B cell (primary cell): Measurements from ENCODE around the gene VAV3. TPM values are rescaled to one million over a fixed set of nuclear protein-coding genes. Genes with fewer than 3 reads are reported as not detected.
A peak's percentile ranks its signal among the peaks of the same experiment; 100 is the strongest.
"Not testable (repeated sequence)": the region's sequence is repeated elsewhere in the genome, so short reads cannot be mapped to it uniquely, and the experiment has no call there.

Experiments
- ATAC-seq: fragments of 200-7000 bp; cut with Tn5 transposase; one replicate; pipeline ENCODE4 v1.10.0; 2021; ENCODE audit warnings: low read depth, mild to moderate bottlenecking, moderate number of reproducible peaks, moderate library complexity
- CTCF ChIA-PET: fragments of 350-600 bp; sonication (Branson Sonifier 250); formaldehyde crosslinking; loops from one replicate; lab custom pipeline; 2021; ENCODE audit warnings: antibody characterized with exemption, inconsistent platforms; lab: Charles Lee
- POLR2A ChIA-PET: fragments of 350-600 bp; sonication (Branson Sonifier 250); formaldehyde crosslinking; loops from one replicate; lab custom pipeline; 2021; ENCODE audit warnings: antibody characterized with exemption; lab: Charles Lee
- DNase-seq: peaks from one replicate; pipeline ENCODE4 v3.0.0; 2013
- H2AFZ ChIP-seq: 2 replicates; pipeline ENCODE4 v1.6.1; 2012; ENCODE audit warnings: mild to moderate bottlenecking, low read depth, low read length; ENCODE audit not compliant: insufficient read depth, poor library complexity, severe bottlenecking
- H3K27ac ChIP-seq, 2 donors: 1 replicate in 1 of 2; 2 replicates in 1 of 2; pipeline ENCODE4 v1.5.1; 2012 to 2013; ENCODE audit warnings: low read length in 2 of 2, mild to moderate bottlenecking in 2 of 2, moderate library complexity in 1 of 2
- H3K27me3 ChIP-seq, 4 experiments: fragments of 200-600 bp in 1 of 4; sonication (generic) in 1 of 4; replicated peaks in 1 of 4; 1 replicate in 2 of 4; 2 replicates in 2 of 4; pipeline versions ENCODE4 v1.6.1 to v1.7.0; 2013 to 2016; ENCODE audit warnings: low read length in 3 of 4, mild to moderate bottlenecking in 2 of 4, mixed read lengths in 1 of 4, moderate library complexity in 1 of 4; ENCODE audit not compliant: insufficient read depth in 4 of 4, control insufficient read depth in 3 of 4; ENCODE audit errors: control extremely low read depth in 1 of 4
- H3K36me3 ChIP-seq, 2 experiments: replicated peaks in 1 of 2; 1 replicate in 1 of 2; 2 replicates in 1 of 2; pipeline versions ENCODE4 v1.6.1 to v1.7.1; 2013; ENCODE audit warnings: low read length in 1 of 2; ENCODE audit not compliant: insufficient read depth in 2 of 2, control insufficient read depth in 1 of 2; ENCODE audit errors: control extremely low read depth in 1 of 2, extremely low read depth in 1 of 2
- H3K4me1 ChIP-seq, 2 donors: fragments of 200-600 bp in 1 of 2; sonication (generic) in 1 of 2; 1 replicate in 1 of 2; 2 replicates in 1 of 2; pipeline versions ENCODE4 v1.5.1 to v1.6.1; 2013 to 2017; ENCODE audit warnings: low read length in 2 of 2; ENCODE audit not compliant: control insufficient read depth in 2 of 2, insufficient read depth in 2 of 2
- H3K4me2 ChIP-seq: replicated peaks from 2 replicates; pipeline ENCODE3; 2012; ENCODE audit warnings: mild to moderate bottlenecking, low read depth, low read length; ENCODE audit not compliant: poor library complexity, severe bottlenecking
- H3K4me3 ChIP-seq, 5 experiments: fragments of 200-600 bp in 1 of 5; sonication (generic) in 1 of 5; 1 replicate in 3 of 5; 2 replicates in 2 of 5; pipeline versions ENCODE4 v1.5.1 to v1.7.0; 2011 to 2016; ENCODE audit warnings: low read length in 4 of 5, mild to moderate bottlenecking in 4 of 5, low read depth in 2 of 5, control low read depth in 1 of 5, moderate library complexity in 1 of 5; ENCODE audit not compliant: insufficient read depth in 1 of 5; ENCODE audit errors: control extremely low read depth in 1 of 5, extremely low read depth in 1 of 5
- H3K79me2 ChIP-seq: fragments of 200-600 bp; sonication (generic); one replicate; pipeline ENCODE4 v1.6.0; 2016; ENCODE audit warnings: low read length; ENCODE audit not compliant: control insufficient read depth, insufficient read depth
- H3K9ac ChIP-seq: fragments of 200-600 bp; sonication (generic); 2 replicates; pipeline ENCODE4 v1.6.1; 2017; ENCODE audit warnings: mild to moderate bottlenecking, low read length, moderate library complexity
- H3K9me3 ChIP-seq, 3 donors: one replicate each; pipeline versions ENCODE4 v1.6.1 to v1.7.1; 2013; ENCODE audit warnings: low read length in 2 of 3; ENCODE audit not compliant: control insufficient read depth in 2 of 3, insufficient read depth in 1 of 3; ENCODE audit errors: control extremely low read depth in 1 of 3
- H4K20me1 ChIP-seq: 2 replicates; pipeline ENCODE4 v1.6.0; 2012; ENCODE audit warnings: mild to moderate bottlenecking, low read length; ENCODE audit not compliant: insufficient read depth, control insufficient read depth, poor library complexity, severe bottlenecking
- H3K27ac Mint-ChIP-seq: one replicate; pipeline ENCODE4 v1.8.0; 2021; ENCODE audit warnings: mixed read lengths
- H3K27me3 Mint-ChIP-seq: one replicate; pipeline ENCODE4 v1.8.0; 2021; ENCODE audit warnings: mixed read lengths
- H3K4me1 Mint-ChIP-seq: one replicate; pipeline ENCODE4 v1.8.0; 2021; ENCODE audit warnings: mixed read lengths
- H3K4me3 Mint-ChIP-seq: one replicate; pipeline ENCODE4 v1.8.0; 2021; ENCODE audit warnings: mixed read lengths
- H3K9me3 Mint-ChIP-seq: one replicate; pipeline ENCODE4 v1.8.0; 2022; ENCODE audit warnings: mixed read lengths; ENCODE audit not compliant: insufficient read depth
- CTCF ChIP-seq: fragments of 200-600 bp; IDR thresholded peaks from one replicate; pipeline ENCODE4 v1.8.0; 2022; ENCODE audit warnings: antibody characterized with exemption, mild to moderate bottlenecking
- EZH2 ChIP-seq: IDR thresholded peaks from 2 replicates; pipeline ENCODE4 v1.6.1; 2012; ENCODE audit warnings: borderline replicate concordance, low read depth, mild to moderate bottlenecking, moderate library complexity, low read length; ENCODE audit not compliant: insufficient read depth, poor library complexity, severe bottlenecking
- WGBS: methylation state at CpG from one replicate; pipeline ENCODE4 v1.1.5; 2013; ENCODE audit warnings: missing lambda C conversion rate; ENCODE audit not compliant: insufficient coverage; 5-methylcytosine and 5-hydroxymethylcytosine counted together
- intact Hi-C: fragments of 100-400 bp; cut with micrococcal nuclease; formaldehyde crosslinking; loops from one replicate; pipeline ENCODE4 v1.10.0; 2022
- polyA plus RNA-seq: library from polyadenylated mRNA; depleted of rRNA; stranded (reverse); fragments of >200 nt; gene quantifications from 2 replicates; pipeline ENCODE4 v1.2.3, GENCODE V29; 2012
- total RNA-seq, 2 donors: library from RNA; stranded (reverse); fragments of 120-200 nt in 1 of 2; gene quantifications; 1 replicate in 1 of 2; 2 replicates in 1 of 2; pipeline versions ENCODE4 v1.2.3 to v1.2.4, GENCODE V29; 2013 to 2022

VAV3 gene
- total and polyA plus RNA-seq, 2 donors (not counting 1 experiment from before 2014, with no cell fraction given): 14.8 to 32.5 TPM

DNA sequence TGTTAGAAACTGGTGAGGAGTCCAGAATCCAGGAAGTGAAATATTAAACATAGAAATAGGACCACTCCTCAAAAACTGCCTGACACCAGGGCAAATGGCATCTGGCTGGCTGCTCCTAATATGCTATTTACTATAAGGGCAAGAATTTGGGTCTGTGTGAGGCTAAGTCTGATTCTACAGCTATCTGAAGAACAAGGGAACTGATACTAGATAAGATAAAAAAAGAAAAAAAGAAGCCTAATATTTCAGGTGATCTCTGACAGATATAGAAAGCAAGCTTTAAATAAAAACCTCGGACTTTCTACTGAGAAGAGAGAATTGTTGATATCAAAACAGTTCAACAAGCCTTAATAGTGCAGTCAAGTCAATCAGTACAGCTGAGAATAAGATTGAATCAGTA lies 42.1 kb upstream of the VAV3 start:
- H3K27ac Mint-ChIP-seq: peak overlapping the region; percentile 46
- TF ChIP-seq CTCF (no peak), EZH2 (no peak)
- H3K27me3 Mint-ChIP-seq: no peaks in the 10 kb centered on the region
- H3K4me1 Mint-ChIP-seq: peaks cover 30% of the 10 kb centered on the region
- ChIA-PET POLR2A (no interaction called here), CTCF (interaction anchor here (0.6 to 1.7 kb wide), 3 partner anchors 52 to 225 kb away, joined by 4 to 5 read pairs (median 5); no protein-coding TSS in a partner anchor)
- Histone ChIP-seq H3K27me3 (no peaks in the 10 kb centered on the region), H3K9me3 (no peaks in the 10 kb centered on the region), H3K79me2 (no peaks in the 10 kb centered on the region), H4K20me1 (no peaks in the 10 kb centered on the region), H3K4me3 (no peak overlapping the region), H3K9ac (peak overlapping the region; percentile 5), H2AFZ (peak overlapping the region; percentile 38), H3K4me1 (peaks cover 20 to 21% of the 10 kb centered on the region in 2 donors), H3K36me3 (no peaks in the 10 kb centered on the region), H3K27ac (peak overlapping the region in 1 of 2 donors; percentile 57), H3K4me2 (peak overlapping the region; percentile 53)
- DNase-seq (peak; percentile 13), ATAC-seq (no peak)
- H3K9me3 Mint-ChIP-seq: no peaks in the 10 kb centered on the region
- no peak overlapping the region for H3K4me3 Mint-ChIP-seq
- no CpG with 5 or more reads among the region's 1 CpG for WGBS
- intact Hi-C loops: no loop called here

DNA sequence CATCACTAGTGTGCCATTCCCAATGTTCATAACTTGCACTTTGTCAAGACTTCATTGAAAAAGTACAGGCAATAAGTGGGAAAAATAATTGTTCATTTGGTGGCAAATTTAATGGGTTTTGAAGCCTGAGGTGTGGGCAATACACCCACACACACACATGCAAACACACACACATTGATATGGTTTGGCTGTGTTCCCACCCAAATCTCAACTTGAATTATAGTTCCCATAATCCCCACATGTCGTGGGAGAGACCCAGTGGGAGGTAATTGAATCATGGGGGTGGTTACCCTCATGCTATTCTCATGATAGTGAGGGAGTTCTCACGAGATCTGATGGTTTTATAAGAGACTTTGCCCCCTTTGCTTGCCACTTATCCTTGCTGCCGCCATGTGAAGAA lies 39.9 kb upstream of the VAV3 start:
- H3K27ac ChIP-seq, DNase-seq, POLR2A ChIA-PET, H3K27me3 Mint-ChIP-seq, H4K20me1 ChIP-seq, H3K4me3 ChIP-seq, CTCF ChIA-PET, H3K9ac ChIP-seq, H3K4me2 ChIP-seq, H3K36me3 ChIP-seq, intact Hi-C loops, H3K79me2 ChIP-seq, H3K27ac Mint-ChIP-seq, H3K27me3 ChIP-seq, H3K9me3 Mint-ChIP-seq, H2AFZ ChIP-seq, H3K4me3 Mint-ChIP-seq, ATAC-seq, H3K9me3 ChIP-seq: not testable (repeated sequence)
- WGBS: no CpG with 5 or more reads among the region's 3 CpGs
- H3K4me1 ChIP-seq: peaks cover 20 to 21% of the 10 kb centered on the region in 2 donors
- H3K4me1 Mint-ChIP-seq: peaks cover 25% of the 10 kb centered on the region
